ENCODE data around the gene UQCRFS1. TPM values are rescaled to one million over a fixed set of nuclear protein-coding genes. Genes with fewer than 3 reads are reported as not detected.
"Not testable (repeated sequence)": the region's sequence is repeated elsewhere in the genome, so short reads cannot be mapped to it uniquely, and the experiment has no call there.

The UQCRFS1 gene
- total RNA-seq, 5 donors from 2014 or later (not counting 1 experiment from before 2014, with no cell fraction given): 17.3 to 24.4 (median 18.6) TPM

DNA sequence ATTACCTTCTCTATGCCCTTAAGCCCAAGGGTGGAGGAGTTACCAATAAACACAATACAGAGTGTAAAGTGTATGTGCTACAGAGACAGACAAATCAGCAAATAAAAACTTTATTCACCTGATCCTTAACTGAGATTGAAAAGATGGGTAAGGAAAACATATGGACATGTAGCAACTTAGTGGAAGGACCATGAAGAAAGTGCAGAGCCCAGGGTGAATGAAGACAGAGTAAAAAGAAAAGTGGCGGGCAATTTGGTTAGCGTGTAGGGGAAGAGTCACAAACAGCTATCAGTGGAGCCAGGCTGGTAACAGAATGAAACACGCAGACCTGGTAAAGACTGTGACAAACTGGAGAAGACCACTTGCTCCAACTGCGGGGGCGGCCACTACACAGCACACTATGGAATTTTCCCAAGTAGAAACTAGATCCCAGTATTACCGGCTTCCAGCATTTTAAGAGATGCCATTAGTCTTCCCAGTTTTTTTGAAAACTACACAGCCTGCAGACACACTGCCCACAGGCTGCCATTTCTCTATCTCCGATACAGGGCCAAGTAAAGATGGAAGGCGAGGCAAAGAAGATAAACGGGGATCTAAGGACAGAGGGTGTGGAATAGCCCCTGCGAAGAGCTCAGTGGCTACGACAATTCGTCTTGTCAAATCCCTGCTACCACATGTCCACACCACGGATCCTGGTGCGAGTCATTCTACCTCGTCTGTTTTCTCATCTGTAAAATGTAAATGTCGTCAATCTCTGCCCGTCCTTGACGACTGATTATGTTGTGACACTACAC lies 1.2 kb downstream of the UQCRFS1 start:
- peaks cover 25% of the 10 kb centered on the region for H3K36me3 Mint-ChIP-seq
- CTCF ChIA-PET: interaction anchor here in 1 of 2 donors (0.7 kb wide), 1 partner anchor 51 kb away, joined by 3 read pairs; no protein-coding TSS in a partner anchor
- POLR2A ChIA-PET: interaction anchor here in 1 of 2 donors (0.7 kb wide), 1 partner anchor 464 kb away, joined by 10 read pairs; no protein-coding TSS in a partner anchor
- Histone ChIP-seq H3K9me3 (no peaks in the 10 kb centered on the region), H3K36me3 (ENCODE audit: control insufficient read depth in 2 of 2, extremely low read depth in 1 of 2, insufficient read depth in 1 of 2, low read length in 1 of 2) (peaks cover 0 to 9% of the 10 kb centered on the region in 2 donors), H3K27ac (ENCODE audit: low read length) (peak overlapping the region; percentile 66), H3K4me1 (ENCODE audit: control insufficient read depth in 1 of 2, extremely low read depth in 1 of 2, insufficient read depth in 2 of 2, low read length in 2 of 2) (peaks cover 8 to 10% of the 10 kb centered on the region in 2 experiments), H3K4me3 (ENCODE audit: control insufficient read depth in 1 of 2, extremely low read depth in 1 of 2, low read length in 1 of 2) (peak overlapping the region; percentile 60 to 89), H3K27me3 (replicated peaks in 1 of 2; ENCODE audit: control insufficient read depth in 2 of 2, extremely low read depth in 1 of 2, insufficient read depth in 2 of 2, low read length in 1 of 2) (no peaks in the 10 kb centered on the region)
- 56% methylated on average over 9 of the region's 18 CpGs for WGBS (ENCODE audit: insufficient coverage)
- DNase-seq: peak in 4 of 35 experiments; percentile 4 to 32 (median 11)
- peaks cover 0 to 4% (median 3%) of the 10 kb centered on the region in 3 donors for H3K9me3 Mint-ChIP-seq
- H3K4me3 Mint-ChIP-seq: peak overlapping the region; percentile 93 to 97 (median 95)
- no peak for ATAC-seq (replicated peaks in 1 of 4)
- H3K27me3 Mint-ChIP-seq: peaks cover 3 to 8% of the 10 kb centered on the region in 2 donors
- H3K27ac Mint-ChIP-seq: peak overlapping the region; percentile 92 to 94
- peaks cover 46 to 54% (median 52%) of the 10 kb centered on the region in 3 donors for H3K4me1 Mint-ChIP-seq

DNA sequence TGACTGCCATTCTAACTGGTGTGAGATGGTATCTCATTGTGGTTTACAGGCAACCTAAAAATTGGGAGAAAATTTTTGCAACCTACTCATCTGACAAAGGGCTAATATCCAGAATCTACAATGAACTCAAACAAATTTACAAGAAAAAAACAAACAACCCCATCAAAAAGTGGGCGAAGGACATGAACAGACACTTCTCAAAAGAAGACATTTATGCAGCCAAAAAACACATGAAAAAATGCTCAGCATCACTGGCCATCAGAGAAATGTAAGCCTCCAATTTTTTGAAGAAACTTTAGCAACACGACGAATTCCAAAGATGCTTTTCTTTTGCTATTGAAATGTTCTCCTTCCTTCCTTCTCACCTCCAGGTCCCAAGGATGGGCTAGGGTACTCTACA lies 1.9 kb downstream of the UQCRFS1 start:
- DNase-seq; H3K4me1 ChIP-seq (ENCODE audit: control insufficient read depth in 1 of 2, extremely low read depth in 1 of 2, insufficient read depth in 2 of 2, low read length in 2 of 2); H3K27ac ChIP-seq (ENCODE audit: low read length); ATAC-seq (replicated peaks in 1 of 4); POLR2A ChIA-PET; CTCF ChIA-PET; H3K9me3 Mint-ChIP-seq; H3K4me3 ChIP-seq (ENCODE audit: control insufficient read depth in 1 of 2, extremely low read depth in 1 of 2, low read length in 1 of 2); H3K27me3 ChIP-seq (replicated peaks in 1 of 2; ENCODE audit: control insufficient read depth in 2 of 2, extremely low read depth in 1 of 2, insufficient read depth in 2 of 2, low read length in 1 of 2); H3K27me3 Mint-ChIP-seq; H3K9me3 ChIP-seq: not testable (repeated sequence)
- Mint-ChIP-seq H3K36me3 (peaks cover 32% of the 10 kb centered on the region), H3K4me1 (peaks cover 46 to 61% (median 60%) of the 10 kb centered on the region in 3 donors), H3K4me3 (peak overlapping the region; percentile 93 to 97 (median 95)), H3K27ac (peak overlapping the region; percentile 92 to 94)
- H3K36me3 ChIP-seq (ENCODE audit: control insufficient read depth in 2 of 2, extremely low read depth in 1 of 2, insufficient read depth in 1 of 2, low read length in 1 of 2): peaks cover 0 to 16% of the 10 kb centered on the region in 2 donors
- 90% methylated on average over 2 of the region's 3 CpGs for WGBS (ENCODE audit: insufficient coverage)

DNA sequence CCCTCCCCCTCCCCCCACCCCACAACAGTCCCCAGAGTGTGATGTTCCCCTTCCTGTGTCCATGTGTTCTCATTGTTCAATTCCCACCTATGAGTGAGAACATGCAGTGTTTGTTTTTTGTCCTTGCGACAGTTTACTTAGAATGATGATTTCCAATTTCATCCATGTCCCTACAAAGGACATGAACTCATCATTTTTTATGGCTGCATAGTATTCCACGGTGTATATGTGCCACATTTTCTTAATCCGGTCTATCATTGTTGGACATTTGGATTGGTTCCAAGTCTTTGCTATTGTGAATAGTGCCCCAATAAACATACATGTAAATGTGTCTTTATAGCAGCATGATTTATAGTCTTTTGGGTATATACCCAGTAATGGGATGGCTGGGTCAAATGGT lies 2.4 kb downstream of the UQCRFS1 start:
- no CpG with 5 or more reads among the region's 3 CpGs for WGBS (ENCODE audit: insufficient coverage)
- CTCF ChIA-PET; H3K27me3 Mint-ChIP-seq; H3K27ac Mint-ChIP-seq; H3K9me3 ChIP-seq; H3K27ac ChIP-seq (ENCODE audit: low read length); H3K27me3 ChIP-seq (replicated peaks in 1 of 2; ENCODE audit: control insufficient read depth in 2 of 2, extremely low read depth in 1 of 2, insufficient read depth in 2 of 2, low read length in 1 of 2); H3K4me3 ChIP-seq (ENCODE audit: control insufficient read depth in 1 of 2, extremely low read depth in 1 of 2, low read length in 1 of 2); DNase-seq; H3K9me3 Mint-ChIP-seq; ATAC-seq (replicated peaks in 1 of 4); POLR2A ChIA-PET; H3K4me1 ChIP-seq (ENCODE audit: control insufficient read depth in 1 of 2, extremely low read depth in 1 of 2, insufficient read depth in 2 of 2, low read length in 2 of 2): not testable (repeated sequence)
- H3K4me1 Mint-ChIP-seq: peaks cover 46 to 67% (median 65%) of the 10 kb centered on the region in 3 donors
- peaks cover 37% of the 10 kb centered on the region for H3K36me3 Mint-ChIP-seq
- peaks cover 0 to 22% of the 10 kb centered on the region in 2 donors for H3K36me3 ChIP-seq (ENCODE audit: control insufficient read depth in 2 of 2, extremely low read depth in 1 of 2, insufficient read depth in 1 of 2, low read length in 1 of 2)
- peak overlapping the region in 2 of 3 donors; percentile 31 to 95 for H3K4me3 Mint-ChIP-seq

DNA sequence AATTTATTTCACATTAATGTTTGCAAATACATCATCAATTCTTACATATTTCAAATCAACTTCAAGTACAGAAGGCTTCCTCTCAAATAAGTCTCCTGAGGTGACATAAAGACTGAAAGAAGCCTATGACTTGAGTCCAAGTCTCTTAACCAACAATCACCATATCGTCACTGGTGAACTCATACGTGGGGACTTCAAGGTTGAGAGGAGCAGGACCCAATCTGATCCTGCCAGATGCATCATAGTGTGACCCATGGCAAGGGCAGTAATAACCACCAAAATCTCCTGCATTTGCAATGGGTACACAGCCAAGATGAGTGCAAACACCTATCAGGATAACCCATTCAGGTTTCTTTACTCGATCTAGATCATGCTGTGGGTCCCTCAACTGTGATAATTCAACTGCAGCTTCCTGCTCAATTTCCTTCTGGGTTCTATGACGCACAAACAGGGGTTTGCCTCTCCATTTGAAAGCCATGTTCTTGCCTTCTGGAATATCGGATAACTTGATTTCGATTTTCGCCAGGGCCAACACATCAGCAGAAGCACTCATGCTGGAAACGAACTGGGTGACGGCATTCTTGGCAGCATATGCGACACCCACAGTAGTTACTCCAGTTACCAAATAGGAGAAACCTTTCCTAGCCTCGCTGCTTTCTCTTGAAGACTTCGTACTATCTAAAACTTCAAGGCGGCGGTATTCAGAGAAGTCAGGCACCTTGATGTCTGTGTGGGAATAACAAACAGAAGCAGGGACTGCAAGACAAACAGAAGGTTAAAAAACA lies 5.4 kb downstream of the UQCRFS1 start:
- H3K27ac Mint-ChIP-seq, CTCF ChIA-PET: not testable (repeated sequence)
- H3K36me3 Mint-ChIP-seq: peaks cover 42% of the 10 kb centered on the region

DNA sequence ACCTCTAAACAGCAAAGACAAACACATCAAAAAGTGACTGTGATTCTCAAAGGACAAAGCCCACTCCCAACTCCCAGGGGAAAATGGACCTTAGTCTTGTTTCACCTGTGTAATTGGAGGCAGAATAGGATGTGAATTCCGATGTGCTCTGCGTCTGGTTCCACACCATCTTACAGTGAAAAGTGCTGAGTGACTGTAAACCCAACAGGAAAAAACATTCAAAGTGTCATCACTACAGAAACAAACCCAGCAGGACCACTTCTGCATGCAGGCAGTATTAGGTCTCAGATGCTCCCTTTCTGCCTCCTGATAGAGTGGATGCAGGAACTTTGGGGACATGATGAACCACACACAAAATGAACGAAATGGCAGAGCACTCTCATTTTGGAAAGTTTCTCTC lies 6.5 kb downstream of the UQCRFS1 start:
- Mint-ChIP-seq H3K27me3 (no peaks in the 10 kb centered on the region), H3K36me3 (peaks cover 35% of the 10 kb centered on the region), H3K4me3 (no peak overlapping the region), H3K27ac (no peak overlapping the region), H3K9me3 (peaks cover 0 to 4% (median 3%) of the 10 kb centered on the region in 3 donors), H3K4me1 (peaks cover 37 to 56% (median 53%) of the 10 kb centered on the region in 3 donors)
- Histone ChIP-seq H3K4me3 (ENCODE audit: control insufficient read depth in 1 of 2, extremely low read depth in 1 of 2, low read length in 1 of 2) (no peak overlapping the region), H3K36me3 (ENCODE audit: control insufficient read depth in 2 of 2, extremely low read depth in 1 of 2, insufficient read depth in 1 of 2, low read length in 1 of 2) (peaks cover 2 to 22% of the 10 kb centered on the region in 2 donors), H3K27ac (ENCODE audit: low read length) (no peak overlapping the region), H3K27me3 (replicated peaks in 1 of 2; ENCODE audit: control insufficient read depth in 2 of 2, extremely low read depth in 1 of 2, insufficient read depth in 2 of 2, low read length in 1 of 2) (no peaks in the 10 kb centered on the region), H3K9me3 (no peaks in the 10 kb centered on the region), H3K4me1 (ENCODE audit: control insufficient read depth in 1 of 2, extremely low read depth in 1 of 2, insufficient read depth in 2 of 2, low read length in 2 of 2) (peaks cover under 1 to 3% of the 10 kb centered on the region in 2 experiments)
- ATAC-seq (replicated peaks in 1 of 4) (no peak), DNase-seq (no peak)
- CTCF ChIA-PET: no interaction called here
- 92% methylated on average over 2 of the region's 3 CpGs for WGBS (ENCODE audit: insufficient coverage)
- POLR2A ChIA-PET: no interaction called here

More for the DNA sequence above, 5.4 kb downstream of the UQCRFS1 start:
- WGBS (ENCODE audit: insufficient coverage): 73% methylated on average over 2 of the region's 14 CpGs
- H3K27me3 ChIP-seq (replicated peaks in 1 of 2; ENCODE audit: control insufficient read depth in 2 of 2, extremely low read depth in 1 of 2, insufficient read depth in 2 of 2, low read length in 1 of 2); H3K9me3 ChIP-seq; H3K9me3 Mint-ChIP-seq; H3K4me3 ChIP-seq (ENCODE audit: control insufficient read depth in 1 of 2, extremely low read depth in 1 of 2, low read length in 1 of 2); ATAC-seq (replicated peaks in 1 of 4); H3K4me1 ChIP-seq (ENCODE audit: control insufficient read depth in 1 of 2, extremely low read depth in 1 of 2, insufficient read depth in 2 of 2, low read length in 2 of 2); H3K27ac ChIP-seq (ENCODE audit: low read length); POLR2A ChIA-PET; H3K4me3 Mint-ChIP-seq; DNase-seq; H3K27me3 Mint-ChIP-seq: not testable (repeated sequence)
- H3K36me3 ChIP-seq (ENCODE audit: control insufficient read depth in 2 of 2, extremely low read depth in 1 of 2, insufficient read depth in 1 of 2, low read length in 1 of 2): peaks cover 0 to 22% of the 10 kb centered on the region in 2 donors
- H3K4me1 Mint-ChIP-seq: peaks cover 47 to 65% (median 62%) of the 10 kb centered on the region in 3 donors

DNA sequence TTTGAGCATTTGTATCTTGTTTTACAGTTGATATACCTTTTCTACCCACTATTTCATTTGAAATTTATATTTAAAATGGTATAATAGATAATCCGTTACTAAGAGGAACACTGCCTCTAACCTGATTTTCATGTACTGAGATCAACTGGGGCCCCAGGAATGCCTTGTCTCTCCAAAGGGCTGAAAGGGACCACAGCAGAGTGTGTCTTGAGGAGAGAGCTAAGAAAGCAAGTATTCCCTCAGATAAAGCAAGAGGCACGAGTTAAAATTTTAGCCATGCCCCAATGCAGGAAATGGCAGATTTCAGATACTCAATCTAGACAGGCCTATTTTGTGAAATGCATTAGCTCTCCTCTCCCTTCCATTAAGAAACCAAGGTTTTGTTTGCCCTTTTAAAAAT lies 10.7 kb downstream of the UQCRFS1 start:
- Mint-ChIP-seq H3K27ac (no peak overlapping the region), H3K27me3 (no peaks in the 10 kb centered on the region), H3K4me3 (no peak overlapping the region), H3K4me1 (peaks cover 8 to 20% (median 19%) of the 10 kb centered on the region in 3 donors), H3K36me3 (peaks cover 22% of the 10 kb centered on the region), H3K9me3 (peaks cover 0 to 7% (median 6%) of the 10 kb centered on the region in 3 donors)
- Histone ChIP-seq H3K4me1 (ENCODE audit: control insufficient read depth in 1 of 2, extremely low read depth in 1 of 2, insufficient read depth in 2 of 2, low read length in 2 of 2) (no peaks in the 10 kb centered on the region), H3K9me3 (no peaks in the 10 kb centered on the region), H3K36me3 (ENCODE audit: control insufficient read depth in 2 of 2, extremely low read depth in 1 of 2, insufficient read depth in 1 of 2, low read length in 1 of 2) (peaks cover 2 to 16% of the 10 kb centered on the region in 2 donors), H3K27me3 (replicated peaks in 1 of 2; ENCODE audit: control insufficient read depth in 2 of 2, extremely low read depth in 1 of 2, insufficient read depth in 2 of 2, low read length in 1 of 2) (no peaks in the 10 kb centered on the region), H3K27ac (ENCODE audit: low read length) (no peak overlapping the region), H3K4me3 (ENCODE audit: control insufficient read depth in 1 of 2, extremely low read depth in 1 of 2, low read length in 1 of 2) (no peak overlapping the region)
- ChIA-PET CTCF (interaction anchor here in 1 of 2 donors (0.5 kb wide), 1 partner anchor 133 kb away, joined by 3 read pairs; no protein-coding TSS in a partner anchor), POLR2A (no interaction called here)
- ATAC-seq (replicated peaks in 1 of 4) (no peak), DNase-seq (no peak)
- no CpG with 5 or more reads among the region's 2 CpGs for WGBS (ENCODE audit: insufficient coverage)
